GM18907 (cell line): ENCODE results near the gene AIFM2.
"Not testable (repeated sequence)": the region's sequence is repeated elsewhere in the genome, so short reads cannot be mapped to it uniquely, and the experiment has no call there.

Experiments used
- ATAC-seq: cut with Tn5 transposase; IDR thresholded peaks from one replicate; pipeline ENCODE4 v1.9.1; 2021; ENCODE audit warnings: mild to moderate bottlenecking, moderate library complexity; ENCODE audit not compliant: unreplicated experiment

Gene AIFM2

GRCh38 chr10:70123817-70124216 lies 8.8 kb downstream of the AIFM2 start:
- ATAC-seq, result no peak

GRCh38 chr10:70123166-70123565 lies 9.5 kb downstream of the AIFM2 start:
- ATAC-seq, result not testable (repeated sequence)

- no peak for ATAC-seq
These were observed 9.9 kb downstream of the AIFM2 start for GRCh38 chr10:70122742-70123141.

GRCh38 chr10:70121281-70121949 lies 11.2 kb downstream of the AIFM2 start:
- ATAC-seq, result no peak

- no peak for ATAC-seq
These were observed 12.2 kb downstream of the AIFM2 start for GRCh38 chr10:70120417-70120816.

- no peak for ATAC-seq
These were observed 13.0 kb downstream of the AIFM2 start for GRCh38 chr10:70119623-70120022.

- no peak for ATAC-seq
These were observed 13.4 kb downstream of the AIFM2 start for GRCh38 chr10:70119197-70119596.

GRCh38 chr10:70118196-70118595 lies 14.4 kb downstream of the AIFM2 start:
- no peak for ATAC-seq

GRCh38 chr10:70117646-70118045 lies 15.0 kb downstream of the AIFM2 start:
- ATAC-seq, result no peak

- peak; percentile 54 for ATAC-seq
These were observed 16.5 kb downstream of the AIFM2 start for GRCh38 chr10:70115948-70116682.

GRCh38 chr10:70114902-70115301 lies 17.7 kb downstream of the AIFM2 start:
- ATAC-seq, result no peak

- no peak for ATAC-seq
These were observed 20.6 kb downstream of the AIFM2 start for GRCh38 chr10:70112071-70112470.

- no peak for ATAC-seq
These were observed 21.1 kb downstream of the AIFM2 start for GRCh38 chr10:70111496-70111895.

- no peak for ATAC-seq
These were observed 23.4 kb downstream of the AIFM2 start for GRCh38 chr10:70109064-70109729.

- ATAC-seq, result peak; percentile 51
These were observed 25.4 kb downstream of the AIFM2 start for GRCh38 chr10:70106958-70107791.

GRCh38 chr10:70101668-70102067 lies 31.0 kb downstream of the AIFM2 start:
- no peak for ATAC-seq

- not testable (repeated sequence) for ATAC-seq
These were observed 31.5 kb downstream of the AIFM2 start for GRCh38 chr10:70101068-70101562.

GRCh38 chr10:70098271-70098670 lies 34.4 kb downstream of the AIFM2 start:
- ATAC-seq, result no peak

- ATAC-seq, result no peak
These were observed 35.2 kb downstream of the AIFM2 start for GRCh38 chr10:70097459-70097858.

GRCh38 chr10:70096705-70097420 lies 35.8 kb downstream of the AIFM2 start:
- ATAC-seq, result no peak
